CD4-positive, alpha-beta T cell (primary cell): ENCODE results near the gene FKBP7. TPM values are rescaled to one million over a fixed set of nuclear protein-coding genes. Genes with fewer than 3 reads are reported as not detected.

Experiments
- ATAC-seq: fragments of 200-7000 bp; cut with Tn5 transposase; one replicate; pipeline ENCODE4 v1.10.0; 2022; ENCODE audit warnings: mild to moderate bottlenecking; ENCODE audit not compliant: poor library complexity
- CTCF ChIA-PET: fragments of 350-600 bp; sonication (Branson Sonifier 250); formaldehyde crosslinking; loops from one replicate; lab custom pipeline; 2021; ENCODE audit warnings: antibody characterized with exemption, inconsistent platforms; lab: Charles Lee
- POLR2A ChIA-PET: fragments of 350-600 bp; sonication (Branson Sonifier 250); formaldehyde crosslinking; loops from one replicate; lab custom pipeline; 2021; ENCODE audit warnings: antibody characterized with exemption, inconsistent platforms; lab: Charles Lee
- DNase-seq, 14 experiments: peaks; one replicate each; pipeline ENCODE4 v3.0.0-alpha.2; 2013 to 2020; ENCODE audit warnings: mixed read lengths in 2 of 14
- H3K27ac ChIP-seq, 2 donors: one replicate each; pipeline versions ENCODE4 v1.5.1 to v1.7.0; 2013; ENCODE audit warnings: low read length in 2 of 2, low read depth in 1 of 2, mild to moderate bottlenecking in 1 of 2
- H3K27me3 ChIP-seq, 2 experiments: 1 replicate in 1 of 2; 2 replicates in 1 of 2; pipeline versions ENCODE4 v1.6.1 to v1.7.0; 2013; ENCODE audit warnings: low read length in 2 of 2, control low read depth in 1 of 2, mild to moderate bottlenecking in 1 of 2, moderate library complexity in 1 of 2; ENCODE audit not compliant: insufficient read depth in 2 of 2, control insufficient read depth in 1 of 2
- H3K36me3 ChIP-seq: one replicate; pipeline ENCODE4 v1.6.1; 2013; ENCODE audit warnings: low read length, control low read depth; ENCODE audit not compliant: insufficient read depth
- H3K4me1 ChIP-seq: one replicate; pipeline ENCODE4 v1.6.1; 2013; ENCODE audit warnings: low read length, control low read depth; ENCODE audit not compliant: insufficient read depth
- H3K4me3 ChIP-seq: one replicate; pipeline ENCODE4 v1.5.1; 2013; ENCODE audit warnings: mild to moderate bottlenecking, low read length, moderate library complexity
- H3K9me3 ChIP-seq, 2 experiments: 1 replicate in 1 of 2; 2 replicates in 1 of 2; pipeline versions ENCODE4 v1.6.1 to v1.7.0; 2013; ENCODE audit warnings: low read length in 2 of 2, mild to moderate bottlenecking in 2 of 2, control low read depth in 1 of 2, moderate library complexity in 1 of 2; ENCODE audit not compliant: control insufficient read depth in 1 of 2, insufficient read depth in 1 of 2
- H3K27ac Mint-ChIP-seq: one replicate; pipeline ENCODE4 v1.8.0; 2020; ENCODE audit warnings: mixed read lengths
- H3K27me3 Mint-ChIP-seq: one replicate; pipeline ENCODE4 v1.8.0; 2021; ENCODE audit warnings: mixed read lengths
- H3K36me3 Mint-ChIP-seq: one replicate; pipeline ENCODE4 v1.8.0; 2021; ENCODE audit warnings: low read depth, mixed read lengths
- H3K4me1 Mint-ChIP-seq: one replicate; pipeline ENCODE4 v1.8.0; 2021; ENCODE audit warnings: low read depth, mixed read lengths
- H3K4me3 Mint-ChIP-seq: one replicate; pipeline ENCODE4 v1.8.0; 2020; ENCODE audit warnings: mild to moderate bottlenecking, mixed read lengths
- H3K9me3 Mint-ChIP-seq: one replicate; pipeline ENCODE4 v1.8.0; 2020; ENCODE audit warnings: mixed read lengths
- CTCF ChIP-seq: fragments of 200-600 bp; IDR thresholded peaks from one replicate; pipeline ENCODE4 v1.8.0; 2022; ENCODE audit warnings: antibody characterized with exemption, mild to moderate bottlenecking
- intact Hi-C, 2 experiments: fragments of 100-400 bp; cut with DNase I in 1 of 2; cut with micrococcal nuclease in 1 of 2; formaldehyde crosslinking; loops; one replicate each; pipeline versions ENCODE4 v1.15.1 to v1.9.0; 2023 to 2025; cut with DNase I, micrococcal nuclease
- total RNA-seq, 174 experiments: library from RNA in 2 of 174; stranded (reverse) in 2 of 174; gene quantifications; one replicate each; pipeline ENCODE4 v1.2.3 and lab custom pipeline; 2021 to 2026

Gene FKBP7
- total RNA-seq, 2 experiments from 2014 or later = 0.25 to 0.55 TPM

GRCh38 chr2:178448968-178449661 lies 29.3 kb downstream of the FKBP7 start:
- Histone ChIP-seq H3K36me3 (peaks cover 28% of the 10 kb centered on the region), H3K27me3 (no peaks in the 10 kb centered on the region), H3K4me1 (peaks cover 27% of the 10 kb centered on the region), H3K4me3 (no peak overlapping the region), H3K9me3 (no peaks in the 10 kb centered on the region), H3K27ac (peak overlapping the region; percentile 78 to 98)
- DNase-seq (peak in 2 of 14 experiments; percentile 13 to 28), ATAC-seq (no peak)
- H3K27ac Mint-ChIP-seq = peak overlapping the region; percentile 97
- peaks cover 43% of the 10 kb centered on the region for H3K4me1 Mint-ChIP-seq
- H3K27me3 Mint-ChIP-seq = no peaks in the 10 kb centered on the region
- H3K36me3 Mint-ChIP-seq = peaks cover 58% of the 10 kb centered on the region
- ChIA-PET CTCF (interaction anchor here (1.2 to 2.0 kb wide), 2 partner anchors 10 to 34 kb away, joined by 3 to 13 read pairs; no protein-coding TSS in a partner anchor), POLR2A (interaction anchor here (1.4 to 3.2 kb wide), 6 partner anchors 30 to 1184 kb away, joined by 4 to 45 read pairs (median 11); partner anchors contain the start of gene PLEKHA3)
- H3K4me3 Mint-ChIP-seq = peak overlapping the region; percentile 91
- intact Hi-C loops = loop anchor here in 1 of 2 experiments (2.0 to 10.0 kb wide), 2 partner anchors 36 to 1184 kb away; partner anchors contain the start of gene NFE2L2
- TF ChIP-seq CTCF = no peak
- no peaks in the 10 kb centered on the region for H3K9me3 Mint-ChIP-seq

GRCh38 chr2:178441426-178441825 lies 37.0 kb downstream of the FKBP7 start:
- Mint-ChIP-seq H3K27me3 (no peaks in the 10 kb centered on the region), H3K36me3 (peaks cover 91% of the 10 kb centered on the region), H3K4me3 (no peak overlapping the region), H3K9me3 (no peaks in the 10 kb centered on the region), H3K4me1 (peaks cover 16% of the 10 kb centered on the region), H3K27ac (no peak overlapping the region)
- Histone ChIP-seq H3K27me3 (no peaks in the 10 kb centered on the region), H3K4me3 (no peak overlapping the region), H3K36me3 (peaks cover 84% of the 10 kb centered on the region), H3K27ac (no peak overlapping the region), H3K4me1 (no peaks in the 10 kb centered on the region), H3K9me3 (no peaks in the 10 kb centered on the region)
- intact Hi-C loops = loop anchor here in 1 of 2 experiments (10.0 kb wide), 1 partner anchor 1177 kb away; the partner anchor contains the start of gene NFE2L2
- DNase-seq (no peak), ATAC-seq (no peak)
- POLR2A ChIA-PET = no interaction called here
- CTCF ChIA-PET = interaction anchor here (1.2 kb wide), 1 partner anchor 27 kb away, joined by 3 read pairs; no protein-coding TSS in a partner anchor
- no peak for TF ChIP-seq CTCF

GRCh38 chr2:178436662-178437061 lies 41.7 kb downstream of the FKBP7 start:
- H3K27me3 ChIP-seq = no peaks in the 10 kb centered on the region
- Mint-ChIP-seq H3K36me3 (peaks cover 93% of the 10 kb centered on the region), H3K27ac (no peak overlapping the region), H3K4me3 (no peak overlapping the region), H3K9me3 (no peaks in the 10 kb centered on the region), H3K27me3 (no peaks in the 10 kb centered on the region), H3K4me1 (no peaks in the 10 kb centered on the region)
- ChIA-PET CTCF (no interaction called here), POLR2A (interaction anchor here (1.7 kb wide), 1 partner anchor 14 kb away, joined by 5 read pairs; the partner anchor contains the start of genes PJVK and PRKRA)
- H3K27ac ChIP-seq = no peak overlapping the region
- peaks cover 81% of the 10 kb centered on the region for H3K36me3 ChIP-seq
- intact Hi-C loops = no loop called here
- DNase-seq = no peak
- H3K4me3 ChIP-seq = no peak overlapping the region
- no peaks in the 10 kb centered on the region for H3K4me1 ChIP-seq
- no peak for ATAC-seq
- TF ChIP-seq CTCF = no peak
- H3K9me3 ChIP-seq = no peaks in the 10 kb centered on the region
